Measurements from ENCODE around the gene PSMD1.
A peak's percentile ranks its signal among the peaks of the same experiment; 100 is the strongest.
"Not testable (repeated sequence)": the region's sequence is repeated elsewhere in the genome, so short reads cannot be mapped to it uniquely, and the experiment has no call there.

Gene PSMD1

DNA sequence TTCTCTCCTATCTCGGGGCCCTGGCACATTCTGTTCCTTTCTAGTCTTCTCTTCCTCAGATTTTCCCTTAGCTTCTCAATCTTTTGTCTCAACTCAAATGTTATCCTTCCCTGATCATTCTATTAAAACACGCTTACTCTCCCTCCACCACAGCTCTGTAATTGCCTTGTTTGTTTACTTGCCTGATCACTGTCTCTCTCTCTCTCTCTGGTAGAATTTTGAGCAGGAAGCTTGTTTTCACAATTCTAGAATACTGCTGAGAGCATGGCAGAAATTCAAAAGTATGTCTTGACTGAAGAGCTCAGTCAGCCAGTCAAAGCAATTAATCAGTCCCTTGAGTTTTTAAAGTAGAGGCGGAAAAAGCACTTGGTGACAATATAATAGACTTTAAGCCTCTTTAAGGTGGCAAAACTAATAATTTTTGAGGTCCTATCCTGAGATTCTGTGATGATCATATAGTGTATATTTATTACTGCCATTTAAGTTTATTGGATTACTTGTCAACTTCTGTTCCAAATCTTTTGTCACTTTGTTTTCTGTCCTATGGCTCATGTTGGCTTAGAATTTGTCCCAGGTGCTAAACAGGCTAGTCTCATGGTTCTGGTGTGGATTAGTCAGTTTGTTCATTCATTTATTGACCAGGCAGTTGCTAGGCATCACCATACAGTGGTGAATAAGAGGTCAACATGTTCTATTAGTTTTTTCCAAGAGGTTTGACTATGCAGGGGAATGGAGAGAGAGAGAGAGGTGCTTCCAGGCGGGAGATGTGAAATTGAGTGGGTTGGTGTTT, 2.3 kb downstream of the PSMD1 start:
- DNase-seq: no peak

DNA sequence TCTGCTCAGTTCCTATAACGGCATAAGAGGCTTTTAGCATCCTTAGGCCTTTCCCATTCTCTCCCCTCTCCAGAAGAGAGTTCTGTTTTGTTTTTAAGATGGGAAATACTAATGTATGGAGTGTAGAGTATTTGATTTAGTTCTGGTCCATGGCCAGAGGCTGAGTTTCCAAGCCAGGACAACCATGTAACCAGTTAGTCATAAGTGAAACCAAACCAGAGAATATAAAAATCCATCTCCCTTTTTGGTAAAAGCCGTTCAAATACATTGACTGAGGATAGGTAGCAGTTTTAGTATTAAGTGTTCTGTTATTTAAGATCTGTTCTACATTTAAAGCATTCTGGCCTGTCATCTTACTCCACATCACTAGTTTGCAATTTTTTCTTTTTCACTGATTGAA, 3.1 kb downstream of the PSMD1 start:
- no peak for DNase-seq

DNA sequence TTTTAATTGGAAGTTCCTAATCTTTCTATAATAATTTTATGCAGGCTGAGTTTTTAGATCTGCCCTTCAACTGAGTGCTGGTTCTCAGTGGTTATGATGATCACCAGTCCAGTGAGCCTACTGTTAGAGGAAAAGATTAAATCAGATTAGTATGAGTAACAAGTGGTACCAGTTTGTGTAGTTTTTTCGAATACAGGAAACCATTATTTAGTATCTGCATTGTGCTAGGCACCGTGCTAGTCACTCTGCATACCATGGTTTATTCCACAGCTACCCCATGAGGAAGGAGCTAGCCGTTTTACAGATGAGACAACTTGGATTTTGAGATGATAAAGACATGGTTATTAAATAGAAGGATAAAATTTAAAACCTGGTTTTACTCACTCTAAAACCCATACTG, 6.1 kb downstream of the PSMD1 start:
- no peak for DNase-seq

DNA sequence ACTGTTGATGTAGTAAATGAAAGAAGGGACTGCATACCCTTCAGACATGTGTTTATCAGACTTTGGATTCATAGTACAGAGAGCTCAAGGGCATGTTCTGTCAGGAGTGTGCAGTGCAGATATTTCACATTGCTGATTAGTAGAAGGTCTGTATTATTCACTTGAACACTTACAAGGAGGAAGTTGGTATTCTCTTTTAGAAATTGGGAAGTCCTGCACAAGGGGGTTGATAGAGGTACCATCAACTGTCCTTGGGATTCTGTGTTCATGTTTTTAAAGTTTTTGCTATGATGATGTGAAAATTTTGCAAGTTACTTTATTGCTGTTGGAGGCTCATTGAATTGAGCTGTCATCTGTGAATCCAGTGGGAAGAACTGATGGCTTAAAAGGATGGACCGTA, 6.7 kb downstream of the PSMD1 start:
- DNase-seq: peak; percentile 15

DNA sequence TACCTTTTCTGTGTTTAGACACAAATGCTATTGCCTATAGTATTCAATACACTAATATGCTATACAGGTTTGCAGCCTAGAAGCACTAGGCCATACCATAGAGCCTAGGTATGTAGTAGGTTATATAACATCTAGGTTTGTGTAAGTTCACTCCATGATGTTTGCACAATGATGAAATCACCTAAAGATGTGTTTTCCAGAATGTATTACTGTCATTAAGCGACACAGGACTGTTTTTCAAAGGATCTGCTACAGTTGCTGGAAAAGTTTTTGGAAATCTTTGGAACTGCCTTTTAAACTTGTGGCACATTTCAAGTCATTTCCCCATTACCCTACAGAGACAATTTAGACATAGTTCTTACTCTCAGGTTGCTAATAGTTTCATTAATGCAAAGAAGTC, 9.3 kb downstream of the PSMD1 start:
- no peak for DNase-seq

DNA sequence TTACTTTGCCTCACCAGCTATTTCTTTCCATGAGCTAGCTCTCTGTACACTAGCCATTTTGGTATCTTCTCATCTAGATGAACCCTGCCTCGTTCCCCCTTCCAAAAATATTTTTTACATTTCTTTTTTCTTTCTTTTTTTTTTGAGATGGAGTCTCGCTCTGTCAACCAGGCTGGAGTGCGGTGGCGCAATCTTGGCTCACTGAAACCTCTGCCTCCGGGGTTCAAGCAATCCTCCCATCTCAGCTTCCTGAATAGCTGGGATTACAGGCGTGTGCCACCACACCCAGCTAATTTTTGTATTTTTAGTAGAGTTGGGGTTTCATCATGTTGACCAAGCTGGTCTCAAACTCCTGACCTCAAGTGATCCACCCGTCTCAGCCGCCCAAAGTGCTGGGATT, 10.9 kb downstream of the PSMD1 start:
- not testable (repeated sequence) for DNase-seq

DNA sequence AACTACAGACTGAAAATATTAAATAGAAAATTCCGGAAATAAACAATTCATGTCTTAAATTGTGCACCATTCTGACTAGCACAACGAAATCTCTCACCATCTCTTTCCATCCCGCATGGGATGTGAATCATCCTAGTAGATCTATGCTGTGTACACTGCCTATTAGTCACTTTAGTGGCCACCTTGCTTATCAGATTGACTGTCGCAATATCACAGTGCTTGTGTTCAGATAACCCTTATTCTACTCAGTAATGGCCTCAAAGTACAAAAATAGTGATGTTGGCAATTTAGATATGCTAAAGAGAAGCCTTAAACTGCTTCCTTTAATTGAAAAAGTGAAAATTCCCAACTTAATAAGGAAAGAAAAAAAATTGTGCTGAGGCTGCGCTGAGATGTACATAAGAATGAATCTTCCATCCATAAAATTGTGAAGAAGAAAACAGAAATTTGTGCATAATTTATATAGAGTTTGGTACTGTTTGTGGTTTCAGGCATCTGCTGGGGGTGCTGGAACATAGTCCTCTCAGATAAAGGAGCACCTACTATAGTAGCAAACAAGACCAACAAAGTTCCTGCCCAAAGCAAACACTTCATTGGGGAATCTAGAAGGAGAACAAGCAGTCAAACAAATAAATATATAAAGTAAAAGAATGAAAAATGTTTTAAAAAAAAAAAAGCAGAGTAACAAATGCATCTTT, 12.0 kb downstream of the PSMD1 start:
- DNase-seq: peak; percentile 42

DNA sequence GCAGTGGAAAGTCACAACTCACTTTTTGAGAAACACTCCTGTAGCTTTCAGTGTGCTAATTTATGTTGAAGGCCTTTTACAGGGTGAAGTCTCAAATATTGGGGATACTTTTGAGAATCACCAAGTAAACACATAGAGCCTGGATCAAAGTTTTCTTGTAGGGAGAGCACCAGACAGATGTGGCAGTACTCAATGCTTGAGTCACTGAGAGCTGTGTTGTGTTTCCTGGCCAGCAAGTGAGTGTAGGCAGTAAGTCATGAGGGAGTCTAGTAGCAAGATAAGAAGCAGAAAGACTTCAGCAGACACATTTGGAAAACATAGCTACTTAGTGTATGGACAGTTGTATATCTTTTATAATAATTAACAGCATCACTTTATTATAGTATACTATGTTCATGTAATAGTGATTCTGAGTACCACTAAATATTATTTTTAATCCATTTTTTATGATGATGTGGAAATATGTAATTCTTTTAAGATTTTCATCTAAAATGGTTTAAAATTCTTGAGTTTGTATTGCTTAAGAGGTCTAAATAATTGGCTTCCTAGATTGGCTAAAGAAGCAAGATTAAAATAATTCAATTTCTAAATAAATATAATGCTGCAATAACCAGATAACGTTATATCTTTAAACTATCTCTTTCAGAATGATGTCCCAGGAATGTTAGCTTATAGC, 12.8 kb downstream of the PSMD1 start:
- DNase-seq: peak; percentile 33

DNA sequence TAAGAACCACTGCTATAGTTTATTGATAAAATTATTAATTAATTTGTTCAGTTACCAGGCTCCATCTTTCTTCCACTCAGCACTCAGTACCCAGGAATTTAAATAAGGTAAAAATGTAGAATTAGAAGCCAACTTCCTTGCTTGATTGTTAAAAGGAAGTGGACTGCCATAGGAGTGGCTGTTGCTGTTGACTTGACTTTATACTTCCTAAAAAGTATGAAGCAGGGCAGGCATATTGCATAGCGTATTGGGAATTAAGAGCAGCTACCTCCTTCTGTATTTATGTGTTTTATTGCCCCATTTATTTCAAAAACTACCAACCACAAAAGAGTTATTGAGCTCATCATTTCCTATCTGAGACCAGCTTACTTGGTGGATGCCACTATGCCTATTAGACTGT, 27.9 kb downstream of the PSMD1 start:
- no peak for DNase-seq

DNA sequence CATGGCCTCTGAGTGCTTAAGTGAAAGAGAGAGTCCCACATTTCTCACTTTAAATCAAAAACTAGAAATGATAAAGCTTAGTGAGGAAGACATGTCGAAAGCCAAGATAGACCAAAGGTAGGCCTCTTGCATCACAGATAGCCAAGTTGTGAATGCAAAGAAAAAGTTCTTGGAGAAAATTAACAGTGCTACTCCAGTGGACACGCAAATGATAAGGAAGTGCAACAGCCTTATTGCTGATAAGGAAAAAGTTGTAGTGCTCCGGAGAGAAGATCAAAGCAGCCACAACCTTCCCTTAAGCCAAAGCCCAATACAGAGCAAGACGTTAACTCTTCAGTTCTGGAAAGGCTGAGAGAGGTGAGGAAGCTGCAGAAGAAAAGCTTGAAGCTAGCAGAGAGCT, 32.1 kb downstream of the PSMD1 start:
- peak; percentile 25 for DNase-seq

DNA sequence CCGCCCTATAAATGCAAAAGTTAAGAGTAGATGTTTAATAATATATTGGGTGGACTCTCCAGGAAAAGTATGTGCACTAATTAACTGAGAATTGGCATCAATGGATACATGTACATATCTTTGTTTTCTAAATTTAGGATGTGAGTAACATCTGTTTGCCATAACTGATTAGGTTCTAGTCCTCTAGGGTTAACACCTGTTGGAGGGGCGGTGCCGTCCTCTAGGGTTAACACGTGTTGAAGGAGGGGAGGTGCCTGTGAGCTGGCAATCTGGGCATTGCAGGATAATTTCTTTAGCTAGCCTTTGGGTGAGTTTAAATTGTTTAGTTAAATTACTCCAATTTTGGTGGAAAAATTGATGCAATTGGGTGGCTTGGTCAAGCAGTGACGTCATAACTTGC, 37.3 kb downstream of the PSMD1 start:
- no peak for DNase-seq

DNA sequence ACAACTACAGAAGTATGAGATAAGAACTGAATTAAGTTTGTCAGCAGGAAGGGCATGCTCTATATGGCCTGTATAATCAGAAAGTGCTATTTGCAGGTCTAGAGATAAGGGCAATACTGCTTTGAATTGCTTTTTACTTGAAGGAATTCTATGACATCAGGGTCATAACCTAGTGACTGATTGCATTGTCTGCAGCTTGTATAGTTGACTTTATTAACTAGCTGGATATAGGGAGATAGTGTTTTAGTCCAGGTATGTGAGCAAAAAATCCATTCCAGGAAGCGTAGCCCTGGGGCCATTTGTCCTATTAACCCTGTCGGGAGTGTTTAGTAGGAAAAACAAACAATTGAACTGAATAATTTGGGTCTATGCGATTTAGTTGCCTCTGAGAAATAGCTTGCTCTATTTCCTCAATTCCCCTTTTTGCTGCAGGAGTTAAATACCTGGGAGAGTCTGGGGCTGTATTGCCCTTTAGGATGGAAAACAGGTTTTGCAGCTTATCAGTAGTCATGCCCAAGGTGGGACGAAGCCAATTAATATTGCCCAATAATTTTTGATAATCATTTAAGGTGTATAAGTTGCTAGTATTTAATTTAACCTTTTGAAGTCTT, 38.2 kb downstream of the PSMD1 start:
- DNase-seq: peak; percentile 20

DNA sequence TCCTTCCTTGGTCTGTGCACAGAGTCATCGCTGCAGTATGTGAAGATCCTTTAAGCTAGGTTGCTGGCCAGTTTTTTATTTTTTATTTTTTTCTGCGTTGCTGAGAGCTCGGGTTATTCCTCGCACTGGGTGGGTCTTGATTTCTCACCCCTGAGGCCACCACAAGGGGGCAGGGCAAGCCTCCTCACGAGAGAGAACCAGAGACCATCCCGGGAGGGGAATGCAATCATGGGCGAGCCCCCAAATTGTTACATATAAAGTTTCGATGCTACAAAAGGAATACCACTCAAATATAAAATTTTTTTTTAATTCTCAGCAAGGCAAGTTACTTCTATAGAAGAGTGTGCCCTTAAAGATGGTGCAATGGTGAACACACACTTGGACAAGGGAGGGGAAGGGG, 43.3 kb downstream of the PSMD1 start:
- DNase-seq: no peak

DNA sequence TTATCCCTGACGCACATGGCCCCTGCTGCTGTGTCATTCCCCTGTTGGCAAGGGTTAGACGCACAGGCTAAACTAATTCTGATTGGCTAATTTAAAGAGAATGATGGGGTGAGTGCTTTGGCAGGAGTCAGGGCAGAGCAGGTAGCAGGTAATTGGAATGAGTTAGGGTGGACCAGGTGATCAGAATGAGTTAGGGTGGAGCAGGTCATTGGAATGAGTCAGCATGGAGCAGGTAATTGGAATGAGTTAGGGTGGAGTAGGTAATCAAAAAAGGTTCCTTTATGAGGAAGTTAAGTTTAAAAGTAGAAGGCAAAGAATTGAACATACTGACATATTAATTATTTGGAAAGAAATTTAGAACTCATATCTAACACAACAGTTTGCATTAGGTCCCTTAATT, 43.7 kb downstream of the PSMD1 start:
- DNase-seq: not testable (repeated sequence)

DNA sequence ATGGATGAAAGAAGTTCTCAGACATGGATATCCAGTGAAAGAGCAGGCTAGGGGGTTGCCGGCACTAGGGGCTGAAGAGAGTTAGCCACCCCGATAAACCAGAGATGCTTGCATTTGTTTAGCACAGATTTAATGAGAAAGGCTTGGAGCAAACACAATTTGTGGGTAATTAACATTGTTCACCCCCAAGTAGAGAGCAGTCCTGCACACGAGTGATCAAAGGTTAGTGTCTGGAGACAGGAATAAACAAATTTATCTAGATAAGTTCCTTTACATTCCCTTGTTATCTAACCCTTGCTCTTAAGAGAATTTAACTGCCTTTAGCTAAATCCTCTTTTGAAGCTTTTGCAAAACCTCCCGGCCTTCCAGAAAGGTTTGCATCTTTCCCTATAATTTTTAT, 44.3 kb downstream of the PSMD1 start:
- no peak for DNase-seq

DNA sequence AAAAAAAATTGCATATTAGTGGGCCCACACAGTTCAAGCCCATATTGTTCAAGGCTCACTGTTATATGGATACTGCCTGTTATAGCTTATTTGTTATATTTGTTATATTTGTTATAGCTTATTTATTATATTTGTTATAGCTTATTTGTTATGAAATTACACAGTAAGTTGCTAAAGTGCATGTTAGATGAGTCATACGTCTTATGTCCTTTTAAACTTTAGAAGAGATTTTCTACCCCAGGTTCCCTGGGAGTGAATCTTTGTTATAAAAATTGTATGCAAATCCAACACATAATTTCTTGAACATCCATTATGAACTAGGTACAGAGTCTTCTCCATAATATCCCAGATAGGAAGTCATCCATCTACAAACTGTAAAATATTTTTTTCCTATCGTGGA, 46.1 kb downstream of the PSMD1 start:
- no peak for DNase-seq

DNA sequence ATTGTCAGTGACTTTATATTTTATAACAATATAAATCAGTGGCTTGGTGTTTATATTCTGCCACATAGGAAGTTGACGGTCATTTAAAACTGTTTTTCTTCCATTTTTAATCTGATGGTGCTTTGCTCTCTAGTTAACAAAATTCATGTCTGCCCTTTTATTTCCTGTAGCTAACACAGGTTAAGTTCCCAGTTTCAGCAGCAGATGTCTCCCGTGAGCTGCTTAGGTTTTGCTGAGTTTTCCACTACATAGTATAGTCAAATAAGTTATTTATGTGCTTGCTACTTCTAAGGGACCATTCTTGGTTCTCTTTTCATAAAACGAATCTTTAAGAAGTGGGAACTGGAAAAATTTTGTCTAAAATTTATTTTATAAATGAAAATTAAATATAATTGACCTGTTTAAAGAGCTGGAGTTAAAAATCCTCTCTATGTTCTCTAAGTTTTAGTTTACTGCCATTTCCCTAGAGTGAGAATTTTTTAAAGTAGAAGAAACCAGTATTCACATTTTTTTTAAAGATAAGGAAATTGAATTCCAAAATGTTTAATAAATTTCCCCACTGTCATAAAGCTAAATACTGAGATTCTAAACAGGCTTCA, 47.5 kb downstream of the PSMD1 start:
- peak; percentile 76 for DNase-seq

DNA sequence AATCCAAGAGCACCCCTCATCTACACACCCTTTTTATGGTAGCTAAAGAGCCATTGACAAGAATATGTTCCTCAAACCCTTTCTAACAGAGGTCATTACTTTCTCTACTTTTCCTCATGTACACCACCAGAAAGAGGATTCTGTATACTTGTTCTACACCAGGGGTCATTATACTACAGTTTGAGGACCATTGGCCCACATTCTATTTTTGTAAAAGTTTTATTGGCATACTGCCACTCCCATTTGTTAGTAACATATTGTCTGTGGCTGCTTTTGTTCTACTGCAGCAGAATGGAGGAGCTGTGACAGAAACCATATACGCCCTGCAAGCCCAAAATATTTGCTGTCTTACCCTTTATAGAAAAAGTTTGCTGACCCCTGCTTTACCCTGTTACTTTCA, 53.9 kb downstream of the PSMD1 start:
- DNase-seq: no peak

DNA sequence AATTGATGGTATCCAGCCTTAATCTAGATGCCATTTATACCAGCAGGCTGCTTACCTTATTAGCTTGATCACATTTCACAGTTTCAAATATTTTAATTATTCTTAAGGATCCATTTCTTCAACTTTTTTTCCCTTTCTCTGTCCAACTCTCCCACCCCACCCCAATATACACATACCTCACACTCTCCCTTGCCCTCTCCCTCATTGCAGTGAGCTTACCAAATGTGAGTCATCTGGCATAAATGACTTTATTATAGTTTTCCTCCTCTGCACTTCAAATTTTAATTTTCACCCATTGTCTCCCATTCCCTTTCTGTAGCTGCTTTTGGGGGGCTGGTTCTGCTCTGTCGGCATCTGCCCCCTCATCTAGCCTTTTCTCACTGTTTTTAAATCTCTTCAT, 55.3 kb downstream of the PSMD1 start:
- no peak for DNase-seq

DNA sequence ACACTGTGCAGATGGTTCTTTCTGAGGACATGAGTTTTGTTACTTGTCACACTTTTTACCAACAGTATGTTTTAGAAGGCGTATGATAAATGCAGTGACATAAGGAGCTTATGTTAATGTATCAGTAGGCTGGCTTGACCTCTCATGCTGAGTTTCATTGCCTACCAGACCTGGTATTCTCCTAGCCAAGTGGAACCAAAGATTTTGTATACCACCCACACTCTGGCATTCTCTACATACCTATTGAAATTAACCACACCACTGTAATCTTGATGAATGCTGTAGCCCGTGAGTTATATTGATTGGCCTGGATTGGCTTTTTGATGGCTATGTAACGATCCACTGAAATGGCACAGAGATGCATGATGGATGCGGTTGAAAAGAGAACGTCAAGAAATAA, 56.8 kb downstream of the PSMD1 start:
- DNase-seq: no peak

DNA sequence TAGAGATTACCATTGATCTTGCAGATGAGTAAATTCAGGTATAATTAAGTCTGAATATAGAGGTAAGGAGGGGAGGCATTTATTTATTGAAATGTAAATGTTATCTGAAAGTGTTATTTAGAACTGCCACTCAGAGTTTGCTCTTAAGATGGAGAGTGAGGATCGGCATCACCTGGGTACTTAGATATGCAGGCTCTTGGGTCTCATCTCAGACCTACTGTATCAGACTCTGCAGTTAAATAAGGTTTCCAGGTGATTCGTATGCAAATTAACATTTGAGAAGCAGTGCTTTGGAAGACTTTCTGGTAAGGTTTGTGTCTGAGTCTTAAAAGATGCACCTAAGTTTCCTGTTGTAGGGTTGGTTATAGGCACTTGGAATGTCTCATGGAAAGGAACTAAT, 59.0 kb downstream of the PSMD1 start:
- DNase-seq: no peak

DNA sequence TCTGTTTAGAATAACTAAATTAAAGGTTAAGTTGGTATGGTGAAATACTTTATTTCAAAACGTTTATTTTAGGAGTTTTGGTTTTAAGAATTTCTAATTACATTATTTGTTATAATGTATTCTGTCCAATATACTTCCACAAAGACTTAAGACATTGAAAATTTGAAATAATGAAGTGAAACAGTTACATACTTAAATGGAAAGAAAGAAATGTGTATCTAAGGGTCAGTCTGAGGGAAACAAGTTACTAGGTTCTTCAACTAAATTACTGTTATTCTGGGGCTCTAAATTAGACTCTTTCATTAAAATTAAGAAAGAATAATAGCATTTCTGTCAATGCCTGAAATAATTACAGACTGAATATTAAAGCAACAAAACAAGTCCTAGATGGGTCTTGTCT, 60.5 kb downstream of the PSMD1 start:
- DNase-seq: no peak

DNA sequence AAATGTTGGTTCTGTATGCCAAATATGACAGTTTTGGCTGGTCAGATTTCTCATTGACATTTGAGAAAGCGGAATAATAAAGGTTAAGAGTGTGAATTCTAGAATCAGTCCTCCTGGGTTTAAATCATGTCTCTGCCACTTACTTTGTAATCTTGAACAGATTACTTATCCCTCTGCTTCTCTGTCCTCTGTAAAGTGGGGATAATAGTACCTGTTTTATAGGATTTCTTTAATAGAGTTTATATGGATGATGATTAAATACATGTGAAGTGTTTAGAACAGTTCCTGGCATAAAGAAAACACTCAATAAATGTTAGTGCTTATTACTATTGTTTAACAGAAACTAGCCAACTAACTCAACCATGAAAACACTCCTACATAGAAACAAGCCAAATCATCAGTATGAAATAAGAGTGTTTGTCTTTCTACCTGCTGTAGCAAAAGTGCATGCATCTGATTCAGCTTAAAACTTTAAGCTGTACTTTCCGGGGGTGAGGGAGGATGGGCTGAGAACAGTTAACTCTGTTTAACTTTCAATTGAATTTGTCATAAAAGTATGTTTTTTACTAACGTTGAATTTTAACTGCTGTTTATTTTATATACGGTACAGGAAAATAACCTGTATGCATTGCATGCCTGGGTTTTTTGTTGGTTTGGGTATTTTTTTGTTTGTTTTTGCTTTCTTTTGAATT, 61.4 kb downstream of the PSMD1 start:
- DNase-seq: no peak
